Limb (tissue), 2 donors: ENCODE measurements around the gene TMEM270.

Experiments used
- DNase-seq, 2 donors: peaks; one replicate each; pipeline ENCODE4 v3.0.0-alpha.2; 2016; ENCODE audit errors: extremely low spot score in 2 of 2

The TMEM270 gene

DNA sequence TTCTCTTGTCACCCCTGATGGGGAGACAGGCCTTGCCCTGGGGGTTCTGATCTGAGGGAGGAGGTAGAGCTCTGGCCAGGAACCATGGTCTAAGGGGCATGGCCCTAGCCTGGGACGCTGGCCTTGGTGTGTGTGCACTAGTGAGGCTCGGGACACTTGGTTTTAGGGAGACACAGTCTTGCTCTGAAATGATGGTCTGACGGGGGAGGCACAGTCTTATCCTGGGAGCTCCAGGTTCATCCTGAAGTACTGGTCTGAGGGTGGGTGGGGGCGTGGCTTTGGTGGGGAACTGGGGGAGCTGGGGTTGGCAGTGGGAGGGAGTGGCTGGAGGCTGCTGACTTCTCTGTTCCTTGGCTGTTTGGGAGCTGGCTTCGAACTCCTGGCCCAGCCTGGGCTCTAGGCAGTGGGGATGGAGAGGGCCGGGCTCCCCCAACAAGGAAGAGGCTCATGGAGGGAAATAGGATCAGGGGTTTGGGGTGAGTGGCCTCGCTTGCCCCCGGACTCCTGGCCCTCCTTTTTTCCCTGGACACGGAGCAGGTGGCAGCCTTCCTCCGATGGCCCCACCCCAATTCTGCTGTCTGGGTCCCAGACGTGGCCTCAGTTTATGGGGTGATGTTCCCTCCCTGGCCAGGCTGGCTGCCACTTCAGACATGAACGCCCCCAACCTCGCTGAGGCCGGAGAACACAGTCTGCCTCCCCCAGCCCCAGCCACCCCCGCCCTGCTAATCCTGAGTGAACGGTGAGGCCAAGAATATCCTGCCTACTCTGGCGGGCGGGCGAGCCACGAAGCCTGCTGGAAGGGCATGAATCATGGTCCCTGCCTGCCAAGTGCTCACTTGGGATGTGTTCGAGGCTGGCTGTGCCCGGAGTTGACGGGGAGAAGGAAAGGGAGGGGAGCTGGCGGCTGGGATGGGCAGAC lies 43.5 kb downstream of the TMEM270 start:
- DNase-seq: no peak

DNA sequence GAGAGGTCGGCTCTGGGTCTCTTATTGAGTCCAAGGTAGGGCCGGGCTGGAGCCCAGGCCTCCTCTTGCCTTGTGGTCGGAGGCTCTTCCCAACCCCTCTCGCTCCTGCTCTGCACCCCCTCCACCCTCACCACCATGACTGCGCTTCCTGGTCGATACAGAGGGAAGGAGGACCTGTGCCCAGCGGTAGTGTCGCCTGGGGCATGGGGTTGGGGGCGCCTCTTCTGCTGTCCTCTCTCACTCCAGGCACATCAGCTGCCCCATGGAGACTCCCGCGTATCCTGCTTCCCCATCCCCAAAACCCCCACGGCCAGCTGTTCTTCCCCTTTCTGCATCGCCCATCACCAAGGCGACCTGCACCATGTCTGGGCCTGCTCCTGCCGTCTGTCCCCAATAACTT lies 44.4 kb downstream of the TMEM270 start:
- DNase-seq: no peak

DNA sequence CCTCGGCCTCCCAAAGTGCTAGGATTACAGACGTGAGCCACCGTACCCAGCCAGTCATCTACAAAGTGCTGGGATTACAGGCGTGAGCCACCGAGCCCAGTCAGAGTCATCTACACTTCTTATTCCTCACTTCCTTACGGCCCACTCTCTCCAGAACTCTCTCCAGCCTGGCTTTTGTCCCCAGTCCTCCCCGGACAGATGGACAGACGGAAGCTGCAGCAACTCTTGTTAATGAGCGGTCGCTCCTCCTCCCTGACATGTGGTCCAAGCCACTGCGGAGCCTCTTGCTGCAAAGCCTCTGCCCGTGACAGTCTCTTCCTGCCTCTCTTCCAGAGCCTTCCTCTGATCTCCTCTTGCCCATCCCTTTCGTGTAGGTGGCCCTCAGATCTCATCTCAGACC lies 45.9 kb downstream of the TMEM270 start:
- no peak for DNase-seq

DNA sequence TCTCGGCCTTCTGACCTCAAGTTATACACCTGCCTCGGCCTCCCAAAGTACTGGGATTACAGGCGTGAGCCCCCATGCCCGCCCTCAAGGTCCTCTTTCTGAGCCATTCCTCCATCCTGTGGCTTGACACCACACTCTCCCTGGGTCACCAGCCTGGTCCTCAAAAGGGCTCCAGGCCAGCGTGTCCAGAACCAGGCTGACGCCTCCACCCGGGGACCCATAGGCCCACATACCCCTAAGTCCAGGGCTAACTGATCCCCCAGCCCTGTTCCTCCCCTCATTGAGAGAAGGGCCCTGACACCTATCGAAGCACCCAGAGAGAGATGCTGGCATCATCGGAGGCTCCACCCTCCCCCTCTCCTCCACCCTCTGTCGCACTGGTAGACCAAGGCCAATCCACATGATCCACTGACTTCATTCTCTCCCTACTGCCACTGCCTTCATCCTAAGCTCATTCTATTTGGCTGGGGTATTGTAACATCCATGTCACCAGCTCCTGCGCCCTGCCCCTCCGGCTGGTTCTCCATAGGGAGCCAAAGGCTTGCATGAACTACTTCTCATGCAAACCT lies 46.7 kb downstream of the TMEM270 start:
- DNase-seq: no peak

DNA sequence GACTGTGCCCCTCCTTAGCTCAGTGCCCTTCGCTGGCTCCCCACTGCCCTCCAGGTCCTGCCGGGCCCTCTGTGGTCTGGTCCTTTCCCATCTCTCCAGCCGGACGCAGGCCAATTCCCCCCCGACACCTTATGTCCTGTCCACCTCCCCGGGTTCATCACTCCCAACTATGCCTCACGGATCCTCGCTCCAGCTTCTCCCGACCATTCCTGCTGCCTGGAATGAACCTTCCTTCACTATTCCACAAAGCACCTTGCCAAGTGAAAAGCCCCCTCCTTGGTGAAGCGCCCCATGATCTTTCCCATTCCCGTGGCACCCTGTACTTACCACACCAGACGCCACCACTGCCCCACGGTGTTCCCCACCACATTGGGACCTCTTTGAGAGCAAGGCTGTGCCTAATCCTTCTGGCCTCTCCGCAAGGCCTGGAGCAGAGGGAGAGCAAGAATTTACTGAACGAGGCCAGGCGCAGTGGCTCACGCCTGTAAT lies 47.2 kb downstream of the TMEM270 start:
- DNase-seq: no peak

DNA sequence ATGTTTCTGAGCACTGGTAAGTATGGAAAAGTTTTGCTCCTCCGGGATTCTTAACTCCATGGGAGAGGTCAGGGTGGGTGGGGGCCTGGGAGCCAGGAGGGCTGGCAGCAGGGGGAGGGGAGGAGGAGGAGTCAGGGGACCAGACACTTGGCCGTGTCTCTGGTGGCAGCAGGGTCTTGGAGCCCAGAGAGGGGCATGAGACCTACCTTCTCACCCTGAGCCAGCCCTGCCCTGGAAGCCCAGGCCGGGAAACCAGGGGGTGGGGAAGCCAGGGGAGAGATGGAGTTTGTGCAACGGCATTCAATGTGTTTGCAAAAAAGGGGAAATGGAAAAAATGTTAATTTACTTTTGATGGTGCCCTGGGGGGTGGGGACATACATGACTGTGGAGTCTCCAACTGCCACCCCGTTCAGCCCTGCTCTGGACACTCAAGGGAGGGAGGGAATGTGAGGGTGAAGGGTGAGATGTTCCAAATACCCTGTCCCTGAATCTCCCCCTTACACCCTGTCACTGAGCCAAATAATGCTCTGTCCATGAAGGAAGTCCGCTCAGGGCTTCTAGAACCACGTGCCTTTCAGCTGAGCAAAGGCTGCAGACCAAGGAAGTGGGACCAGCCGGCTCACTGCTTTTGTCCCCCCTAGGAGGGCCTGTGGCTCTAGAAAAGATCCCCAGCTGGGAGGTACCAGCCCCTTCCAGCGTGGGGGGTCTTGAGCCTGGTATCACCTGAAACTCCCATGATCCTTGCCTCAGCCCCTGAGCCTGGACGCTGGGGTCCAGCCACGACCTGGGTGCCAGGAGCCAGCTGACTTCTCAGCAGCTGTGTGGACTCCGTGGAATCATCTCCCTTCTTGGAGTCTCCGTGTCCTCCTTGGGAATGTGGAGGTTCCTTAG lies 48.3 kb downstream of the TMEM270 start:
- DNase-seq: no peak

DNA sequence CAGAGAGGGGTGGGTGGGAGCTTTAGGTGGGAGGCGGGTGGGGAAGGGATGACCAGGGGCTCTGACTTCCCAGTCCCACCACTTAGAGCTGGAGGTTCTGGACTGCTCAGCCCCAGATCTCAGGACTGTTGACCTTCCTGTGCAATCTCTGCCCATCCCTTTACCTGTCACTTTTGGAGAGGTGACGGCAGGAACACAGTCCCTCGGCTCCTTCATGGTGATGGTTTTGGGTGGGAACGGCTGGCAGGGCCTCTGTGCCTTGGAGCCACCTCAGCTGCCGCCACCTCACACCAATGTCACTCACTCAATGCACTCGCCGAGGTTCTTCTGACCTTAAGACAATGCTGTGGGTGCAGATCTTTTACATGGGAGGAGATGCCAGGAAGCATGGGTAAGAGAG lies 49.0 kb downstream of the TMEM270 start:
- no peak for DNase-seq

DNA sequence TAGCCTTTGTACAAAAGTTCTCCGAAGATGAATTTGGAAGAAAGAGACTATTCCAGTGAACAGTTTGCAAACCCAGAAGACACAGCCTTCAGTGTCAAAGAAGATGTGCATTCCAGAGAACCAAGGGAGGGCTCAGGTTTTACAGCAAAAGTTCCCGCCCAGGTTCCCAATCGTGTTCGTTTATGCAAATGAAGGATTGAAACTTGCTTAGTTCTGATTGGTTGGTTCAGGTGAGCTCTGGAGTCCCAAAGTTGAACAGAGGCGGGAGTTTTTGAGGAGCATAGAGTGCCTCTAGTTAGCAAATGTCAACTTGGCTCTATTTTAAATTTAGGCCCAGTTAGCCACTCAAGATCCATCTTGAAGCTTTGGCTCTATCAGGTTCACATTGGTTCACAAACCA lies 51.3 kb downstream of the TMEM270 start:
- no peak for DNase-seq
